ENCODE data around the gene SNRNP25.

DNA sequence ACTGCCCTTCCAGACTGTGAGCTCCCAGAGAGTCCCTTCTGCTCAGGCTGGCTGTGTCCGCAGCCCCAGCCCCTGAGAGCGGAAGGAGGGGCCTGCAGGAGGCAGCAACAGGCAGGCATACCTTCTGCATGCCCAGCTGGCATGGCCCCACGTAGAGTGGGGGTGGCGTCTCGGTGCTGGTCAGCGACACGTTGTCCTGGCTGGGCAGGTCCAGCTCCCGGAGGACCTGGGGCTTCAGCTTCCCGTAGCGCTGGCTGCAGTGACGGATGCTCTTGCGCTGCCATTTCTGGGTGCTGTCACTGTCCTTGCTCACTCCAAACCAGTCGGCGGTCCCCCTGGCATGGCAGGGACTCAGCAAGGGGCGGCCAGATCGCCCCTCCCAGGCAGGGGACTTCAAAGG lies 9.8 kb downstream of the SNRNP25 start:
- TF ChIP-seq, protein P1, sequence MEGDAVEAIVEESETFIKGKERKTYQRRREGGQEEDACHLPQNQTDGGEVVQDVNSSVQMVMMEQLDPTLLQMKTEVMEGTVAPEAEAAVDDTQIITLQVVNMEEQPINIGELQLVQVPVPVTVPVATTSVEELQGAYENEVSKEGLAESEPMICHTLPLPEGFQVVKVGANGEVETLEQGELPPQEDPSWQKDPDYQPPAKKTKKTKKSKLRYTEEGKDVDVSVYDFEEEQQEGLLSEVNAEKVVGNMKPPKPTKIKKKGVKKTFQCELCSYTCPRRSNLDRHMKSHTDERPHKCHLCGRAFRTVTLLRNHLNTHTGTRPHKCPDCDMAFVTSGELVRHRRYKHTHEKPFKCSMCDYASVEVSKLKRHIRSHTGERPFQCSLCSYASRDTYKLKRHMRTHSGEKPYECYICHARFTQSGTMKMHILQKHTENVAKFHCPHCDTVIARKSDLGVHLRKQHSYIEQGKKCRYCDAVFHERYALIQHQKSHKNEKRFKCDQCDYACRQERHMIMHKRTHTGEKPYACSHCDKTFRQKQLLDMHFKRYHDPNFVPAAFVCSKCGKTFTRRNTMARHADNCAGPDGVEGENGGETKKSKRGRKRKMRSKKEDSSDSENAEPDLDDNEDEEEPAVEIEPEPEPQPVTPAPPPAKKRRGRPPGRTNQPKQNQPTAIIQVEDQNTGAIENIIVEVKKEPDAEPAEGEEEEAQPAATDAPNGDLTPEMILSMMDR (IDR thresholded peaks at IDR 0.05) = no peak
- no peak for TF ChIP-seq POLR2A (IDR thresholded peaks at IDR 0.05)
